Stimulated activated CD4-positive, alpha-beta T cell treated with anti-CD3 and anti-CD28 coated beads, Interleukin-2, amount 100 ng/mL, for 24 hours (primary cell): Measurements from ENCODE around the gene REXO1.
"Not testable (repeated sequence)": the region's sequence is repeated elsewhere in the genome, so short reads cannot be mapped to it uniquely, and the experiment has no call there.

ENCODE experiments used
- DNase-seq, 2 donors: peaks; one replicate each; pipeline ENCODE4 v3.0.0-alpha.2; 2020

REXO1 gene

GRCh38 chr19:1812426-1813191 lies 35.7 kb downstream of the REXO1 start:
- DNase-seq, result peak; percentile 83 to 88

- DNase-seq, result peak in 1 of 2 donors; percentile 79
Measured at GRCh38 chr19:1811942-1812425, 36.3 kb downstream of the REXO1 start, which contains the start of gene ATP8B3. Gene ATP8B3 (minus strand): TSS chr19:1812276. CDS start chr19:1811736, 540 bp downstream.

GRCh38 chr19:1811472-1811894 lies 36.8 kb downstream of the REXO1 start:
- DNase-seq, result peak; percentile 62

GRCh38 chr19:1810439-1811160 lies 37.7 kb downstream of the REXO1 start:
- no peak for DNase-seq

GRCh38 chr19:1809678-1810077 lies 38.6 kb downstream of the REXO1 start:
- no peak for DNase-seq

- DNase-seq, result no peak
Measured at GRCh38 chr19:1808395-1808731, 39.9 kb downstream of the REXO1 start.

- DNase-seq, result no peak
Measured at GRCh38 chr19:1807695-1808394, 40.4 kb downstream of the REXO1 start.

GRCh38 chr19:1807030-1807694 lies 41.1 kb downstream of the REXO1 start:
- DNase-seq, result no peak

GRCh38 chr19:1806184-1807029 lies 41.9 kb downstream of the REXO1 start:
- DNase-seq, result no peak

- DNase-seq, result no peak
Measured at GRCh38 chr19:1805401-1806183, 42.7 kb downstream of the REXO1 start.

GRCh38 chr19:1804858-1805257 lies 43.4 kb downstream of the REXO1 start:
- no peak for DNase-seq

- DNase-seq, result no peak
Measured at GRCh38 chr19:1799695-1800342, 48.5 kb downstream of the REXO1 start.

GRCh38 chr19:1797313-1797712 lies 51.0 kb downstream of the REXO1 start:
- DNase-seq, result not testable (repeated sequence)

GRCh38 chr19:1796395-1797142 lies 51.7 kb downstream of the REXO1 start:
- DNase-seq, result no peak

- DNase-seq, result no peak
Measured at GRCh38 chr19:1794424-1795172, 53.7 kb downstream of the REXO1 start.

- DNase-seq, result no peak
Measured at GRCh38 chr19:1791879-1792278, 56.4 kb downstream of the REXO1 start.

- no peak for DNase-seq
Measured at GRCh38 chr19:1790054-1790792, 58.1 kb downstream of the REXO1 start.
